ENCODE measurements around the gene MAK.

GRCh38 chr6:10723567-10723881, 114.8 kb downstream of the MAK start:
- TF ChIP-seq EZH2 (IDR thresholded peaks at IDR 0.05; ENCODE audit: borderline replicate concordance, low read depth, low read length, severe bottlenecking) (no peak), CTCF (IDR thresholded peaks at IDR 0.05; ENCODE audit: borderline replicate concordance, extremely low read depth, low read length, poor library complexity, severe bottlenecking) (no peak)

Measured in DND-41 (cell line).